CD14-positive monocyte (primary cell): Measurements from ENCODE around the gene DNAJB1. TPM values are rescaled to one million over a fixed set of nuclear protein-coding genes. Genes with fewer than 3 reads are reported as not detected.
A peak's percentile ranks its signal among the peaks of the same experiment; 100 is the strongest.

ENCODE experiments used
- DNase-seq, 3 donors: peaks; one replicate each; pipeline ENCODE4 v3.0.0-alpha.2; 2011 to 2022
- H2AFZ ChIP-seq: 2 replicates; pipeline ENCODE4 v1.6.0; 2012; ENCODE audit warnings: mild to moderate bottlenecking, low read depth, low read length, inconsistent platforms; ENCODE audit not compliant: insufficient read depth, poor library complexity, severe bottlenecking
- H3K27ac ChIP-seq, 2 donors: 1 replicate in 1 of 2; 2 replicates in 1 of 2; pipeline ENCODE4 v1.5.1; 2012 to 2013; ENCODE audit warnings: low read length in 2 of 2, control low read depth in 1 of 2, inconsistent platforms in 1 of 2, low read depth in 1 of 2, mild to moderate bottlenecking in 1 of 2
- H3K27me3 ChIP-seq, 2 donors: one replicate each; pipeline versions ENCODE4 v1.6.0 to v1.6.1; 2011 to 2013; ENCODE audit warnings: low read length in 2 of 2; ENCODE audit not compliant: control insufficient read depth in 2 of 2, insufficient read depth in 2 of 2
- H3K36me3 ChIP-seq, 2 donors: replicated peaks in 1 of 2; 1 replicate in 1 of 2; 2 replicates in 1 of 2; pipeline versions ENCODE4 v1.5.1 to v1.6.1; 2012 to 2013; ENCODE audit warnings: low read length in 2 of 2, control low read depth in 1 of 2, inconsistent platforms in 1 of 2, mild to moderate bottlenecking in 1 of 2; ENCODE audit not compliant: insufficient read depth in 2 of 2, control insufficient read depth in 1 of 2
- H3K4me1 ChIP-seq, 2 donors: 1 replicate in 1 of 2; 2 replicates in 1 of 2; pipeline versions ENCODE4 v1.5.1 to v1.6.1; 2012 to 2013; ENCODE audit warnings: low read length in 2 of 2, control low read depth in 1 of 2, inconsistent platforms in 1 of 2, mild to moderate bottlenecking in 1 of 2, moderate library complexity in 1 of 2; ENCODE audit not compliant: insufficient read depth in 2 of 2, control insufficient read depth in 1 of 2
- H3K4me2 ChIP-seq: replicated peaks from 2 replicates; pipeline ENCODE3; 2012; ENCODE audit warnings: low read length, moderate library complexity, mild to moderate bottlenecking; ENCODE audit not compliant: poor library complexity, severe bottlenecking; ENCODE audit errors: extremely low read depth
- H3K4me3 ChIP-seq, 3 experiments: fragments of 200-600 bp in 1 of 3; sonication (generic) in 1 of 3; replicated peaks in 1 of 3; 1 replicate in 2 of 3; 2 replicates in 1 of 3; pipeline ENCODE4 v1.5.1; 2011 to 2013; ENCODE audit warnings: low read length in 3 of 3, mild to moderate bottlenecking in 3 of 3, control low read depth in 2 of 3, low read depth in 2 of 3, inconsistent platforms in 1 of 3, moderate library complexity in 1 of 3
- H3K79me2 ChIP-seq: 2 replicates; pipeline ENCODE4 v1.6.0; 2012; ENCODE audit warnings: mild to moderate bottlenecking, control low read depth, inconsistent platforms, low read length, moderate library complexity; ENCODE audit not compliant: insufficient read depth
- H3K9ac ChIP-seq: 2 replicates; pipeline ENCODE4 v1.6.0; 2017; ENCODE audit warnings: low read length, mild to moderate bottlenecking; ENCODE audit not compliant: insufficient read depth, poor library complexity, severe bottlenecking
- H3K9me3 ChIP-seq, 2 donors: replicated peaks in 1 of 2; 1 replicate in 1 of 2; 2 replicates in 1 of 2; pipeline versions ENCODE4 v1.5.1 to v1.6.1; 2012 to 2013; ENCODE audit warnings: low read length in 2 of 2, control low read depth in 1 of 2; ENCODE audit not compliant: control insufficient read depth in 1 of 2, insufficient read depth in 1 of 2
- H4K20me1 ChIP-seq: 2 replicates; pipeline ENCODE4 v1.6.0; 2012; ENCODE audit warnings: mild to moderate bottlenecking, low read length, control low read depth, moderate library complexity; ENCODE audit not compliant: insufficient read depth
- H3K27ac Mint-ChIP-seq, 7 donors: one replicate each; pipeline ENCODE4 v1.8.0; 2020; ENCODE audit warnings: mild to moderate bottlenecking in 7 of 7, mixed read lengths in 7 of 7, moderate library complexity in 6 of 7, inconsistent platforms in 2 of 7
- H3K27me3 Mint-ChIP-seq, 3 donors: one replicate each; pipeline ENCODE4 v1.8.0; 2021 to 2022; ENCODE audit warnings: low read depth in 3 of 3, mild to moderate bottlenecking in 3 of 3, mixed read lengths in 3 of 3, moderate library complexity in 3 of 3, inconsistent platforms in 1 of 3
- H3K36me3 Mint-ChIP-seq, 2 donors: one replicate each; pipeline ENCODE4 v1.8.0; 2020; ENCODE audit warnings: mixed read lengths in 2 of 2, inconsistent platforms in 1 of 2, mild to moderate bottlenecking in 1 of 2
- H3K4me1 Mint-ChIP-seq: one replicate; pipeline ENCODE4 v1.8.0; 2020; ENCODE audit warnings: mild to moderate bottlenecking, mixed read lengths
- H3K4me3 Mint-ChIP-seq, 2 donors: one replicate each; pipeline ENCODE4 v1.8.0; 2020; ENCODE audit warnings: mild to moderate bottlenecking in 2 of 2, mixed read lengths in 2 of 2, moderate library complexity in 1 of 2
- H3K9me3 Mint-ChIP-seq, 7 donors: one replicate each; pipeline ENCODE4 v1.8.0; 2020 to 2022; ENCODE audit warnings: mixed read lengths in 7 of 7, mild to moderate bottlenecking in 6 of 7, moderate library complexity in 6 of 7, inconsistent platforms in 2 of 7
- CTCF ChIP-seq: fragments of 200-600 bp; IDR thresholded peaks from one replicate; pipeline ENCODE4 v1.8.0; 2022; ENCODE audit warnings: antibody characterized with exemption, mild to moderate bottlenecking
- WGBS: methylation state at CpG from one replicate; pipeline ENCODE4 v1.1.5; 2013; ENCODE audit warnings: missing lambda C conversion rate; ENCODE audit not compliant: insufficient coverage; 5-methylcytosine and 5-hydroxymethylcytosine counted together
- intact Hi-C, 2 donors: fragments of 100-400 bp; cut with micrococcal nuclease; formaldehyde crosslinking; loops; one replicate each; pipeline versions ENCODE4 v1.15.0 to v1.15.1; 2023
- polyA plus RNA-seq, 3 donors: library from polyadenylated mRNA; depleted of rRNA in 1 of 3; unstranded in 2 of 3; stranded (reverse) in 1 of 3; fragments of 300-500 nt in 2 of 3; fragments of >200 nt in 1 of 3; fragmentation: Illumina TruSeq in 2 of 3; gene quantifications; 1 replicate in 2 of 3; 2 replicates in 1 of 3; pipeline ENCODE4 v1.2.3, GENCODE V29; 2012 to 2021

DNAJB1 gene
- polyA plus RNA-seq, 3 donors, result 59.3 to 107 (median 70.9) TPM

DNA sequence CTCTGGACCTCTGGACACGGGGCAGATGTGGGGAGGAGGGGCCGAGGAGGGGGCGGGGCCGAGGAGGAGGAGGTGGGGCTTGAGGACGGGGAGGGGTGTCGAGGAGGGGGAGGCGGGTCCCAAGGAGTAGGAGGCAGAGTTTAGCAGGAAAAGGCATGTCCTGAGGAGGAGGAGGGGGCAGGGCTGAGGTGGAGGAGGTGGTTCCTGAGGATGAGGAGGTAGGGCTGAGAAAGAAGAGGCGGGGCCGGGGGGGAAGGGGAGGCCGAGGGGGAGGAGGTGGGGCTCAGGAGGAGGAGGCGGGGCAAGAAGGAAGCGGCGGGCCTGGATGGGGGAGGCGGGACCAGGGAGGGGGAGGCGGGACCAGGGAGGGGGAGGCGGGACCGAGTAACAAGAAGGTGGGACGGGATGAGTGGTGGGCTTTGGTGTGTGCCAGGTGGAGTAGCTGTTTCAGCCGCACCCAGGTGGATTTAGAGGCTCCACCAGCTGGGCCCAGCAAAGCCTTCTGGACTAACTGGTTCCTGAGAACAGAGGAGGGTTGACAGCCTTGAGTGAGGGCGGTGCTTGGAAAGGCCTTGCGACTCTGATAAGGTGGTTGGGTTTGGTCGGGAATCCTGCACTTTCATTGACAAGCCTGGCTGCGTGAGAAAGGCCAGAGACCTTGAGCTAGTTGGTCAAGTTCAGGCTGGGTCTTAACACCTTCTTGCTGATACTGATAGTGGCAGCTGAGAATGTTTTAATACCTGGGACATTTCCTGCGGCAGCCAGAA, 18.9 kb upstream of the DNAJB1 start:
- no peaks in the 10 kb centered on the region for H3K9me3 ChIP-seq
- no peak overlapping the region for H3K9ac ChIP-seq
- H3K9me3 Mint-ChIP-seq, result peaks cover 0 to 2% (median 0%) of the 10 kb centered on the region in 7 donors
- peaks cover 0 to 2% of the 10 kb centered on the region in 2 donors for H3K36me3 ChIP-seq
- no peak for TF ChIP-seq CTCF
- intact Hi-C loops, result no loop called here
- H4K20me1 ChIP-seq, result peaks cover 5% of the 10 kb centered on the region
- peak overlapping the region; percentile 51 for H3K4me2 ChIP-seq
- H3K36me3 Mint-ChIP-seq, result peaks cover 12 to 15% of the 10 kb centered on the region in 2 donors
- no peaks in the 10 kb centered on the region for H3K27me3 ChIP-seq
- peak overlapping the region in 1 of 3 experiments; percentile 45 for H3K4me3 ChIP-seq
- H3K4me3 Mint-ChIP-seq, result peak overlapping the region; percentile 51 to 67
- peaks cover 18% of the 10 kb centered on the region for H3K4me1 Mint-ChIP-seq
- no peak overlapping the region for H2AFZ ChIP-seq
- DNase-seq, result peak in 1 of 3 donors; percentile 27
- H3K79me2 ChIP-seq, result peaks cover 58% of the 10 kb centered on the region
- H3K27me3 Mint-ChIP-seq, result peaks cover 0 to 2% (median 0%) of the 10 kb centered on the region in 3 donors
- H3K27ac ChIP-seq, result no peak overlapping the region
- WGBS, result 50% methylated on average over 14 of the region's 24 CpGs
- peaks cover 10 to 12% of the 10 kb centered on the region in 2 donors for H3K4me1 ChIP-seq
- peak overlapping the region in 1 of 7 donors; percentile 53 for H3K27ac Mint-ChIP-seq

- Histone ChIP-seq H3K27me3 (no peaks in the 10 kb centered on the region), H3K9me3 (no peaks in the 10 kb centered on the region), H3K9ac (no peak overlapping the region), H3K36me3 (peaks cover 0 to 2% of the 10 kb centered on the region in 2 donors), H3K27ac (no peak overlapping the region), H2AFZ (no peak overlapping the region), H4K20me1 (peaks cover 5% of the 10 kb centered on the region), H3K4me2 (no peak overlapping the region), H3K4me3 (no peak overlapping the region), H3K79me2 (peaks cover 66% of the 10 kb centered on the region), H3K4me1 (peaks cover 35 to 37% of the 10 kb centered on the region in 2 donors)
- Mint-ChIP-seq H3K27me3 (no peaks in the 10 kb centered on the region), H3K36me3 (peaks cover 2 to 7% of the 10 kb centered on the region in 2 donors), H3K27ac (peak overlapping the region in 3 of 7 donors; percentile 21 to 62 (median 25)), H3K9me3 (peaks cover 0 to 3% (median 0%) of the 10 kb centered on the region in 7 donors), H3K4me1 (peaks cover 37% of the 10 kb centered on the region), H3K4me3 (no peak overlapping the region)
- intact Hi-C loops, result loop anchor here in 1 of 2 donors (5.0 kb wide), 1 partner anchor 36 kb away; the partner anchor contains the start of gene GIPC1
- TF ChIP-seq CTCF, result no peak
- 100% methylated on average over 2 of the region's 5 CpGs for WGBS
- DNase-seq, result no peak
These were observed 15.3 kb upstream of the DNAJB1 start for GRCh38 chr19:14533450-14533849.
